ENCODE data around the gene ACIN1. TPM values are rescaled to one million over a fixed set of nuclear protein-coding genes. Genes with fewer than 3 reads are reported as not detected.
A peak's percentile ranks its signal among the peaks of the same experiment; 100 is the strongest.

Gene ACIN1
- total RNA-seq, 1 experiment from 2014 or later: 333 TPM

GRCh38 chr14:23034498-23035302 lies 60.2 kb downstream of the ACIN1 start, which contains the start of gene PSMB5:
TSS of gene PSMB5 (minus strand) at chr14:23034900. CDS start at chr14:23034881, 19 bp downstream.
- no peaks in the 10 kb centered on the region for H3K79me1 ChIP-seq (ENCODE audit: insufficient read depth, low read depth, low read length, poor library complexity, severe bottlenecking)
- TF ChIP-seq CTCF (conservative IDR thresholded peaks at IDR 0.05): no peak
- H3K9me3 ChIP-seq (ENCODE audit: control insufficient read depth, low read depth, low read length): no peaks in the 10 kb centered on the region
- H3K79me2 ChIP-seq (ENCODE audit: insufficient read depth, low read length): peaks cover 5% of the 10 kb centered on the region; the same call in 1 of the 2 replicates
- H3K18ac ChIP-seq (ENCODE audit: insufficient read length, low read depth, low read length): peak within 1 kb of the TSS; percentile 89
- peaks cover 24 to 39% (median 27%) of the 10 kb centered on the region in 3 experiments for H3K36me3 Mint-ChIP-seq (ENCODE audit: insufficient read depth in 1 of 3, low read depth in 3 of 3)
- H3K4me3 Mint-ChIP-seq: peak within 1 kb of the TSS; percentile 96
- peak; percentile 95 for DNase-seq
- no peaks in the 10 kb centered on the region for H3K9me3 Mint-ChIP-seq
- no peak within 1 kb of the TSS for H2BK15ac ChIP-seq (ENCODE audit: low read depth, low read length)
- peak within 1 kb of the TSS; percentile 77 for H3K27ac ChIP-seq (ENCODE audit: insufficient read length, low read depth, low read length)
- no peak within 1 kb of the TSS for H4K91ac ChIP-seq (ENCODE audit: insufficient read length, low read depth, low read length)
- H2AFZ ChIP-seq (ENCODE audit: low read length): peak within 1 kb of the TSS; percentile 70
- H3K27ac Mint-ChIP-seq: peak within 1 kb of the TSS; percentile 99 to 100 (median 99)
- no peak within 1 kb of the TSS for H3K4ac ChIP-seq (ENCODE audit: low read depth, low read length)
- no CpG with 5 or more reads among the region's 36 CpGs for WGBS (ENCODE audit: extremely low coverage, insufficient read length, low lambda C conversion rate)
- H3K4me1 ChIP-seq (ENCODE audit: insufficient read depth, low read length): no peaks in the 10 kb centered on the region
- H3K23me2 ChIP-seq (ENCODE audit: insufficient read length, low read depth, low read length, poor library complexity, severe bottlenecking): peaks cover 5% of the 10 kb centered on the region
- H3K27me3 ChIP-seq (ENCODE audit: insufficient read depth, low read length): no peaks in the 10 kb centered on the region
- peak within 1 kb of the TSS; percentile 80 for H3K14ac ChIP-seq (ENCODE audit: insufficient read depth, low read length)
- H3K4me2 ChIP-seq (ENCODE audit: insufficient read depth, insufficient read length, low read length): peak within 1 kb of the TSS; percentile 36
- no peak within 1 kb of the TSS for H2BK20ac ChIP-seq (ENCODE audit: low read depth, low read length, poor library complexity, severe bottlenecking)
- no peak within 1 kb of the TSS for H4K8ac ChIP-seq (replicated peaks; ENCODE audit: insufficient read length, low read depth, low read length)
- no peak within 1 kb of the TSS for H3K56ac ChIP-seq (ENCODE audit: insufficient read length, low read depth, low read length)
- no peak within 1 kb of the TSS for H2BK120ac ChIP-seq (ENCODE audit: low read depth, low read length, poor library complexity, severe bottlenecking)
- H2BK5ac ChIP-seq (ENCODE audit: insufficient read length, low read length): peak within 1 kb of the TSS; percentile 26
- no peak within 1 kb of the TSS for H3T11ph ChIP-seq (ENCODE audit: low read length)
- H3K23ac ChIP-seq (ENCODE audit: insufficient read length, low read depth, low read length): no peak within 1 kb of the TSS
- H3K9ac ChIP-seq (ENCODE audit: extremely low read depth, insufficient read length, low read length): peak within 1 kb of the TSS; percentile 95
- H4K5ac ChIP-seq (ENCODE audit: insufficient read length, low read depth, low read length): peak within 1 kb of the TSS; percentile 46
- no peak within 1 kb of the TSS for H2AK5ac ChIP-seq (ENCODE audit: insufficient read length, low read length)
- peaks cover 10 to 18% of the 10 kb centered on the region in 2 experiments for H3K4me1 Mint-ChIP-seq
- no peaks in the 10 kb centered on the region for H4K20me1 ChIP-seq (ENCODE audit: control insufficient read depth, insufficient read depth, insufficient read length)
- no peak within 1 kb of the TSS for H2BK12ac ChIP-seq (ENCODE audit: insufficient read length, low read depth, low read length)
- no peaks in the 10 kb centered on the region for H3K27me3 Mint-ChIP-seq (ENCODE audit: low read depth)
